Erythroblast (primary cell): ENCODE data around the gene B4GALNT3.

Source experiments
- GATA1 ChIP-seq: IDR thresholded peaks from 2 replicates; pipeline ENCODE4 v1.6.1; 2011; ENCODE audit warnings: low read depth, mild to moderate bottlenecking, control low read depth, low read length, moderate library complexity
- POLR2A ChIP-seq: IDR thresholded peaks from 2 replicates; pipeline ENCODE4 v1.6.1; 2011; ENCODE audit warnings: mild to moderate bottlenecking, low read length

DNA sequence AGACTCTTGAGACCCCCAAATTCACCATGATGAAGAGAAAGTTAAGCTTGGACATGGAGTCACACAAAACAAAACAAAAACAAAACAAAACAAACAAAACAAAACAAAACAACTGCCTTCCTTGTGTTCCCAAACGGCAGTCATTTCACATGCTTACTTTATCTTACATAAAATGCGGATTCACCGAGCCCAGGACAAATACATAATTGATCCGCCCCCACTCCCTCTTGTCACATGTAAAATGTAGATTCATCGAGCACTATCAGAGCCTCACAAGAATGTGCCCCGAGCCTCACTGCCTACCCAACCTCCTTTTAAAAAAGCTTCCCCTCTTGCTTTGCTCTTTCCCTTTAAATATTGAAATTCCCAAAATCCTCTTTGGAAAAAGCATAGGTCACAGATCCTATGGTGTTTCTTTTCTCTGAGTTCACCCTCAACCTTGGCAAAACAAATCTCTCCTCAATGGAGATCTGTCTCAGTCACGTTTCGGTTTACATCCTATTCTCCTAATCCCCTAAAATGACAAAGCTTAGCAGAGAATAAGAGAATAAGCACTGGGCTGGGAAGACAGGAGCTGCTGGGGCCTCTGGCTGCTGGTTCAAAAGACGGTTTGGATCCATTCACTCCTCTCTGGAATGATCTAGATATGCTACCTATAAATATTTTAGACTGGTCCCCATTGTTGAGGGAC is 119.8 kb downstream of the B4GALNT3 start:
- TF ChIP-seq POLR2A, result no peak
- TF ChIP-seq GATA1, result no peak
